ENCODE measurements around the gene DEDD. TPM values are rescaled to one million over a fixed set of nuclear protein-coding genes. Genes with fewer than 3 reads are reported as not detected.

Gene DEDD
- polyA plus RNA-seq, 1 of the 3 experiments (the other 2 are of a cell fraction): 45.0 TPM

GRCh38 chr1:161077426-161077825, 55.0 kb downstream of the DEDD start:
- H4K20me1 ChIP-seq (ENCODE audit: insufficient read depth): no peaks in the 10 kb centered on the region
- H3K9me3 ChIP-seq: no peaks in the 10 kb centered on the region
- H3F3A ChIP-seq (replicated peaks; ENCODE audit: insufficient read depth): no peaks in the 10 kb centered on the region
- no peaks in the 10 kb centered on the region for H3K9me2 ChIP-seq
- POLR2A ChIA-PET: no interaction called here
- DNase-seq: no peak
- no peak for TF ChIP-seq IRF3 (IDR thresholded peaks at IDR 0.05; ENCODE audit: low read depth, low read length)
- TF ChIP-seq SIN3A (IDR thresholded peaks at IDR 0.05; ENCODE audit: borderline replicate concordance, low read depth, low read length): no peak
- TF ChIP-seq TCF12 (IDR thresholded peaks at IDR 0.05): no peak
- no peak for TF ChIP-seq RAD21 (IDR thresholded peaks at IDR 0.05; ENCODE audit: low read length)
- no peak for TF ChIP-seq MEF2A (IDR thresholded peaks at IDR 0.05; ENCODE audit: borderline replicate concordance, low read depth)
- no peak for TF ChIP-seq PBX3 (IDR thresholded peaks at IDR 0.05)
- TF ChIP-seq FOSL2 (IDR thresholded peaks at IDR 0.05; ENCODE audit: borderline replicate concordance, low read depth): no peak
- no peak for TF ChIP-seq REST (IDR thresholded peaks at IDR 0.05; ENCODE audit: low read depth, low read length)
- TF ChIP-seq RCOR1 (IDR thresholded peaks at IDR 0.05; ENCODE audit: low read length): no peak
- no peak for TF ChIP-seq POLR2AphosphoS5 (IDR thresholded peaks at IDR 0.05; ENCODE audit: low read depth, low read length)
- TF ChIP-seq FOXJ3 (CRISPR knock-in tag; IDR thresholded peaks at IDR 0.05): no peak
- H2AFZ ChIP-seq (ENCODE audit: low read depth): no peak overlapping the region
- WGBS (ENCODE audit: low lambda C conversion rate): 79% methylated on average over 4 of the region's 9 CpGs
- H3K27me3 ChIP-seq (ENCODE audit: insufficient read depth): no peaks in the 10 kb centered on the region
- CTCF ChIA-PET: interaction anchor here (1.5 to 22.7 kb wide), 2 partner anchors 8 to 19 kb away, joined by 3 to 198 read pairs; partner anchors contain the start of genes ARHGAP30 and KLHDC9
- no peak overlapping the region for H3K4me3 ChIP-seq (ENCODE audit: low read depth in 2 of 2, low read length in 1 of 2)
- no peak overlapping the region for H3K27ac ChIP-seq (ENCODE audit: low read depth in 2 of 2, low read length in 1 of 2)
- no peak overlapping the region for H3K9ac ChIP-seq
- no peaks in the 10 kb centered on the region for H3K4me1 ChIP-seq (ENCODE audit: control insufficient read depth in 1 of 2, insufficient read depth in 2 of 2, low read depth in 1 of 2, low read length in 1 of 2)
- no peak overlapping the region for H3K4me2 ChIP-seq
- no peaks in the 10 kb centered on the region for H3K79me2 ChIP-seq (ENCODE audit: insufficient read depth)
- no peaks in the 10 kb centered on the region for H3K36me3 ChIP-seq (replicated peaks in 1 of 2; ENCODE audit: control insufficient read depth in 1 of 2, insufficient read depth in 2 of 2, low read length in 1 of 2)

GRCh38 chr1:161076410-161076809, 56.1 kb downstream of the DEDD start:
- CTCF ChIA-PET: interaction anchor here (22.7 kb wide), 1 partner anchor 20 kb away, joined by 198 read pairs; the partner anchor contains the start of gene KLHDC9
- Histone ChIP-seq H3K9me3 (no peaks in the 10 kb centered on the region), H3K27ac (ENCODE audit: low read depth in 2 of 2, low read length in 1 of 2) (no peak overlapping the region), H4K20me1 (ENCODE audit: insufficient read depth) (no peaks in the 10 kb centered on the region), H3K36me3 (replicated peaks in 1 of 2; ENCODE audit: control insufficient read depth in 1 of 2, insufficient read depth in 2 of 2, low read length in 1 of 2) (no peaks in the 10 kb centered on the region), H3F3A (replicated peaks; ENCODE audit: insufficient read depth) (no peaks in the 10 kb centered on the region), H3K9ac (no peak overlapping the region), H2AFZ (ENCODE audit: low read depth) (no peak overlapping the region), H3K27me3 (ENCODE audit: insufficient read depth) (no peaks in the 10 kb centered on the region), H3K79me2 (ENCODE audit: insufficient read depth) (no peaks in the 10 kb centered on the region), H3K9me2 (no peaks in the 10 kb centered on the region), H3K4me2 (no peak overlapping the region), H3K4me1 (ENCODE audit: control insufficient read depth in 1 of 2, insufficient read depth in 2 of 2, low read depth in 1 of 2, low read length in 1 of 2) (no peaks in the 10 kb centered on the region), H3K4me3 (ENCODE audit: low read depth in 2 of 2, low read length in 1 of 2) (no peak overlapping the region)
- TF ChIP-seq RAD21 (IDR thresholded peaks at IDR 0.05; ENCODE audit: low read length): no peak
- TF ChIP-seq IRF3 (IDR thresholded peaks at IDR 0.05; ENCODE audit: low read depth, low read length): no peak
- TF ChIP-seq ELF1 (IDR thresholded peaks at IDR 0.05): no peak
- no peak for TF ChIP-seq POLR2AphosphoS5 (IDR thresholded peaks at IDR 0.05; ENCODE audit: low read depth, low read length)
- no peak for TF ChIP-seq RXRA (IDR thresholded peaks at IDR 0.05; ENCODE audit: borderline replicate concordance, low read depth)
- TF ChIP-seq USF1 (IDR thresholded peaks at IDR 0.05; ENCODE audit: borderline replicate concordance, low read depth): no peak
- DNase-seq: no peak
- POLR2A ChIA-PET: no interaction called here
